ENCODE measurements around the gene ANKRD55. TPM values are rescaled to one million over a fixed set of nuclear protein-coding genes. Genes with fewer than 3 reads are reported as not detected.

Gene ANKRD55
- total and polyA plus RNA-seq, 4 donors = 0.37 to 1.9 (median 1.4) TPM

DNA sequence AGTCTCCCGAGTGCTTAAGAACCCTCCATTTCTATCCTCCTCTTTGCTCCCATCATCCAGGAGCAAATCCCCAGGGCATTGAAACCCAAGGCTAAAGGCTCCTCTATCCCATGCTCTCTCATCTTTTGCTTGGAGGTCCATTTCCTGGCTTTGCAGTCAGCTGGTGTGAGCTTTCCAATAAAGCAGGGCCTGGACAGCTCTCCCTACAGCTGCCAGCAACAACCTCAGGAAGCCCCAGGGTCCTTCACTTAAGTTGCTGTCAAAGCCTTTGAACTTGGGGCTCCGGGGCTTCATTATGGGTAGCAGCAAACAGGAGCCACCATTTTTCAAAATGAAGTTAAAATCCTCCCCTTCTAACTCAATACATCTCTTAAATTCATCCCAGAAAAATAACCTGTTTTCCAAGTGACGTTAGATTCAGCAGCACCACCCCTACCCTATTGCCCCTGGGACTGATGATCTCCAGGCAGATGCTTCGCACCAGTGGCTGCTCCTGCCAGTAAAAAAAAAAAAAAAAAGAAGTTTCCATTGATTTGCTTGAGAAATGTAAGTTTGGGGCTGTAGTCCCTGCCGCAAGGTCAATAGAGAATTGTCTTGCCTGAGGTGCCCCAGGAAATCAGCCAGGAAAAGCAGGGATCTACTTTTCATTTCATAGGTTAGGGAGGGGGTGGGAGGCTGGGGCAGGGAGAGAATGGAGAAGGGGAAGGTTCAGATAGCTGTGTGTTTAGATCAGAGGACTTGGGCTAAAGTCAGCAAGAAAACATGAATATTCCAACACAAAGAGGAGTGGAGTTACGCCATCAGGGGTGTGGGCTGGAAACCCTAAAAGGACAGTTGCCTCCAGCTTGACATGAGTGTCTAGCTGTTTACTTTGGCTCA, 154.6 kb downstream of the ANKRD55 start:
- DNase-seq (ENCODE audit: low spot score) = no peak
- no peaks in the 10 kb centered on the region for H3K9me3 ChIP-seq (ENCODE audit: control insufficient read depth in 4 of 4, low read length in 3 of 4)
- peaks cover 0 to 3% (median 0%) of the 10 kb centered on the region in 4 donors for H3K4me1 ChIP-seq (ENCODE audit: control insufficient read depth in 4 of 4, insufficient read depth in 4 of 4, low read length in 3 of 4)
- no peaks in the 10 kb centered on the region for H3K27me3 ChIP-seq (ENCODE audit: control insufficient read depth in 4 of 4, insufficient read depth in 4 of 4, low read length in 3 of 4)
- 82% methylated on average over 6 of the region's 6 CpGs for WGBS
- no peaks in the 10 kb centered on the region for H3K36me3 ChIP-seq (ENCODE audit: control insufficient read depth in 4 of 4, insufficient read depth in 3 of 4, low read depth in 1 of 4, low read length in 3 of 4)
- no peak overlapping the region for H3K9ac ChIP-seq (ENCODE audit: low read depth in 1 of 2, low read length in 2 of 2)
- TF ChIP-seq YY1 (IDR thresholded peaks at IDR 0.05) (no peak), RAD21 (IDR thresholded peaks at IDR 0.05) (peak in 1 of 2 donors; percentile 63), SP1 (IDR thresholded peaks at IDR 0.05) (peak; percentile 94), NR2F2 (IDR thresholded peaks at IDR 0.05) (peak; percentile 59), JUND (IDR thresholded peaks at IDR 0.05) (peak in 1 of 2 donors; percentile 69), REST (IDR thresholded peaks at IDR 0.05) (no peak), CTCF (IDR thresholded peaks at IDR 0.05; ENCODE audit: low read depth, low read length, missing input control) (no peak), FOXA1 (IDR thresholded peaks at IDR 0.05) (no peak), HNF4A (conservative IDR thresholded peaks at IDR 0.05) (peak; percentile 7 to 83), MAX (IDR thresholded peaks at IDR 0.05) (no peak), TAF1 (conservative IDR thresholded peaks at IDR 0.05) (no peak), FOXA2 (IDR thresholded peaks at IDR 0.05) (no peak), HNF4G (IDR thresholded peaks at IDR 0.05) (no peak), EGR1 (IDR thresholded peaks at IDR 0.05; ENCODE audit: low read depth in 2 of 2) (peak in 1 of 2 donors; percentile 52), RXRA (IDR thresholded peaks at IDR 0.05) (peak; percentile 16 to 94), GABPA (IDR thresholded peaks at IDR 0.05 in 1 of 2, conservative IDR thresholded peaks at IDR 0.05 in 1 of 2) (no peak)
- TF ChIP-seq, protein P1, sequence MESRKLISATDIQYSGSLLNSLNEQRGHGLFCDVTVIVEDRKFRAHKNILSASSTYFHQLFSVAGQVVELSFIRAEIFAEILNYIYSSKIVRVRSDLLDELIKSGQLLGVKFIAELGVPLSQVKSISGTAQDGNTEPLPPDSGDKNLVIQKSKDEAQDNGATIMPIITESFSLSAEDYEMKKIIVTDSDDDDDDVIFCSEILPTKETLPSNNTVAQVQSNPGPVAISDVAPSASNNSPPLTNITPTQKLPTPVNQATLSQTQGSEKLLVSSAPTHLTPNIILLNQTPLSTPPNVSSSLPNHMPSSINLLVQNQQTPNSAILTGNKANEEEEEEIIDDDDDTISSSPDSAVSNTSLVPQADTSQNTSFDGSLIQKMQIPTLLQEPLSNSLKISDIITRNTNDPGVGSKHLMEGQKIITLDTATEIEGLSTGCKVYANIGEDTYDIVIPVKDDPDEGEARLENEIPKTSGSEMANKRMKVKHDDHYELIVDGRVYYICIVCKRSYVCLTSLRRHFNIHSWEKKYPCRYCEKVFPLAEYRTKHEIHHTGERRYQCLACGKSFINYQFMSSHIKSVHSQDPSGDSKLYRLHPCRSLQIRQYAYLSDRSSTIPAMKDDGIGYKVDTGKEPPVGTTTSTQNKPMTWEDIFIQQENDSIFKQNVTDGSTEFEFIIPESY (IDR thresholded peaks at IDR 0.05) = no peak
- TF ChIP-seq, protein P2, sequence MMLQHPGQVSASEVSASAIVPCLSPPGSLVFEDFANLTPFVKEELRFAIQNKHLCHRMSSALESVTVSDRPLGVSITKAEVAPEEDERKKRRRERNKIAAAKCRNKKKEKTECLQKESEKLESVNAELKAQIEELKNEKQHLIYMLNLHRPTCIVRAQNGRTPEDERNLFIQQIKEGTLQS (IDR thresholded peaks at IDR 0.05) = no peak
- H3K27ac ChIP-seq (ENCODE audit: low read depth in 1 of 2, low read length in 2 of 2) = no peak overlapping the region
- no peak overlapping the region for H3K4me3 ChIP-seq (ENCODE audit: low read depth in 1 of 3, low read length in 3 of 3)
